ENCODE measurements around the gene PPP1R26.

The PPP1R26 gene

GRCh38 chr9:135489188-135489906 lies 9.8 kb downstream of the PPP1R26 start:
- Histone ChIP-seq H3K27ac (no peak overlapping the region), H3K4me3 (ENCODE audit: low read depth, low read length) (no peak overlapping the region), H3K27me3 (ENCODE audit: insufficient read depth, low read depth, severe bottlenecking) (no peaks in the 10 kb centered on the region), H3K9me3 (ENCODE audit: severe bottlenecking) (no peaks in the 10 kb centered on the region), H3K36me3 (peaks cover 33% of the 10 kb centered on the region)
- no peak for DNase-seq
- TF ChIP-seq CTCF (IDR thresholded peaks at IDR 0.05; ENCODE audit: low read depth, low read length), result no peak

- Histone ChIP-seq H3K36me3 (peaks cover 24% of the 10 kb centered on the region), H3K9me3 (ENCODE audit: severe bottlenecking) (no peaks in the 10 kb centered on the region), H3K27me3 (ENCODE audit: insufficient read depth, low read depth, severe bottlenecking) (no peaks in the 10 kb centered on the region), H3K27ac (no peak overlapping the region), H3K4me3 (ENCODE audit: low read depth, low read length) (no peak overlapping the region)
- TF ChIP-seq CTCF (IDR thresholded peaks at IDR 0.05; ENCODE audit: low read depth, low read length), result no peak
- no peak for DNase-seq
Observed at GRCh38 chr9:135490166-135490870, 10.7 kb downstream of the PPP1R26 start.

- no peak for TF ChIP-seq CTCF (IDR thresholded peaks at IDR 0.05; ENCODE audit: low read depth, low read length)
- Histone ChIP-seq H3K27me3 (ENCODE audit: insufficient read depth, low read depth, severe bottlenecking) (no peaks in the 10 kb centered on the region), H3K27ac (no peak overlapping the region), H3K36me3 (peaks cover 23% of the 10 kb centered on the region), H3K4me3 (ENCODE audit: low read depth, low read length) (no peak overlapping the region), H3K9me3 (ENCODE audit: severe bottlenecking) (no peaks in the 10 kb centered on the region)
- no peak for DNase-seq
Observed at GRCh38 chr9:135490980-135491464, 11.4 kb downstream of the PPP1R26 start.

GRCh38 chr9:135491764-135492163 lies 12.2 kb downstream of the PPP1R26 start:
- TF ChIP-seq CTCF (IDR thresholded peaks at IDR 0.05; ENCODE audit: low read depth, low read length), result no peak

GRCh38 chr9:135492886-135493669 lies 13.5 kb downstream of the PPP1R26 start:
- Histone ChIP-seq H3K27ac (no peak overlapping the region), H3K36me3 (peaks cover 11% of the 10 kb centered on the region), H3K9me3 (ENCODE audit: severe bottlenecking) (no peaks in the 10 kb centered on the region), H3K4me3 (ENCODE audit: low read depth, low read length) (no peak overlapping the region), H3K27me3 (ENCODE audit: insufficient read depth, low read depth, severe bottlenecking) (no peaks in the 10 kb centered on the region)
- DNase-seq, result no peak
- no peak for TF ChIP-seq CTCF (IDR thresholded peaks at IDR 0.05; ENCODE audit: low read depth, low read length)

More at GRCh38 chr9:135491764-135492163, 12.2 kb downstream of the PPP1R26 start:
- no peaks in the 10 kb centered on the region for H3K27me3 ChIP-seq (ENCODE audit: insufficient read depth, low read depth, severe bottlenecking)
- H3K4me3 ChIP-seq (ENCODE audit: low read depth, low read length), result no peak overlapping the region
- DNase-seq, result no peak
- H3K9me3 ChIP-seq (ENCODE audit: severe bottlenecking), result no peaks in the 10 kb centered on the region
- H3K36me3 ChIP-seq, result peaks cover 16% of the 10 kb centered on the region
- no peak overlapping the region for H3K27ac ChIP-seq
